Hepatocyte (in vitro differentiated cells): ENCODE results near the gene ZSCAN25.

Experiments used
- CTCF ChIP-seq: fragments of 200-600 bp; sonication (generic); IDR thresholded peaks from 2 replicates; pipeline ENCODE4 v1.5.1; 2016; ENCODE audit warnings: antibody characterized with exemption, mild to moderate bottlenecking; ENCODE audit not compliant: poor library complexity
- EZH2 ChIP-seq: fragments of 200-600 bp; sonication (generic); IDR thresholded peaks from 2 replicates; pipeline ENCODE4 v1.6.1; 2016; ENCODE audit warnings: antibody characterized with exemption, mild to moderate bottlenecking, borderline replicate concordance
- EZH2phosphoT487 ChIP-seq: fragments of 200-600 bp; sonication (generic); IDR thresholded peaks from one replicate; pipeline ENCODE4 v1.6.1; 2018; ENCODE audit warnings: antibody characterized with exemption, mild to moderate bottlenecking, low read depth, moderate library complexity; ENCODE audit not compliant: unreplicated experiment, severe bottlenecking

- TF ChIP-seq CTCF (no peak), EZH2phosphoT487 (no peak), EZH2 (no peak)
These were observed 7.7 kb downstream of the ZSCAN25 start for GRCh38 chr7:99624484-99624883.
